Measurements from ENCODE around the gene GSAP.
"Not testable (repeated sequence)": the region's sequence is repeated elsewhere in the genome, so short reads cannot be mapped to it uniquely, and the experiment has no call there.

GSAP gene

GRCh38 chr7:77353911-77354310 is 62.2 kb downstream of the GSAP start:
- DNase-seq: no peak

- DNase-seq: no peak
Measured at GRCh38 chr7:77353407-77353721, 62.8 kb downstream of the GSAP start.

- DNase-seq: no peak
Measured at GRCh38 chr7:77352665-77353406, 63.3 kb downstream of the GSAP start.

GRCh38 chr7:77351539-77352004 is 64.6 kb downstream of the GSAP start:
- no peak for DNase-seq

GRCh38 chr7:77349141-77349540 is 67.0 kb downstream of the GSAP start:
- DNase-seq: no peak

GRCh38 chr7:77348371-77348813 is 67.8 kb downstream of the GSAP start:
- no peak for DNase-seq

GRCh38 chr7:77346441-77346840 is 69.7 kb downstream of the GSAP start:
- no peak for DNase-seq

- not testable (repeated sequence) for DNase-seq
Measured at GRCh38 chr7:77345426-77345825, 70.7 kb downstream of the GSAP start.

GRCh38 chr7:77339726-77340125 is 76.4 kb downstream of the GSAP start:
- no peak for DNase-seq

GRCh38 chr7:77338883-77339629 is 77.1 kb downstream of the GSAP start:
- no peak for DNase-seq

GRCh38 chr7:77338260-77338659 is 77.9 kb downstream of the GSAP start:
- DNase-seq: no peak

GRCh38 chr7:77337456-77337990 is 78.6 kb downstream of the GSAP start:
- no peak for DNase-seq

- peak; percentile 78 for DNase-seq
Measured at GRCh38 chr7:77335581-77335980, 80.6 kb downstream of the GSAP start.

- DNase-seq: not testable (repeated sequence)
Measured at GRCh38 chr7:77334039-77334438, 82.1 kb downstream of the GSAP start.

GRCh38 chr7:77331938-77332695 is 84.0 kb downstream of the GSAP start:
- peak; percentile 90 for DNase-seq

- no peak for DNase-seq
Measured at GRCh38 chr7:77330169-77330882, 85.8 kb downstream of the GSAP start.

- DNase-seq: no peak
Measured at GRCh38 chr7:77329466-77330168, 86.5 kb downstream of the GSAP start.

GRCh38 chr7:77328669-77329068 is 87.5 kb downstream of the GSAP start:
- no peak for DNase-seq

GRCh38 chr7:77327932-77328628 is 88.1 kb downstream of the GSAP start:
- DNase-seq: no peak

- peak; percentile 43 for DNase-seq
Measured at GRCh38 chr7:77327067-77327931, 88.8 kb downstream of the GSAP start.
